Measurements from ENCODE around the gene MTA3.
"Not testable (repeated sequence)": the region's sequence is repeated elsewhere in the genome, so short reads cannot be mapped to it uniquely, and the experiment has no call there.

The MTA3 gene

GRCh38 chr2:42622943-42623676, 54.7 kb downstream of the MTA3 start:
- no peak overlapping the region for H3K4me3 ChIP-seq (ENCODE audit: low read length)

DNA sequence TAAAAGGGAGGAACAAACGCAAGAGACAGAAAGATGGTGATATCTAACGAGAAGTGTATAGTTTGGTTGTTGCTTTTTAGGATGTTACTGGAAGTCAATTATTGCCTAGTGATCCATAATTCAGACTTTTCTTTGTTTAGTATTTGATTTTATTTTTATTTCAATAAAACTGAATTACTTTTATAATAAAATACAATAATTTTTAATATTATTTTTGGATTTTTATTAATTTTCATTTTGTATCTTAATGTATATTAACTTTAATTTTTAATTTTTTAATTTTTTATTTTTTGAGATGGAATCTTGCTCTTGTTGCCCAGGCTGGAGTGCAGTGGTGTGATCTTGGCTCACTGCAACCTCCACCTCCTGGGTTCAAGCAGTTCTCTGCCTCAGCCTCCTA, 55.6 kb downstream of the MTA3 start:
- Histone ChIP-seq H3K27me3 (ENCODE audit: control insufficient read depth, insufficient read depth, low read length) (no peaks in the 10 kb centered on the region), H3K4me1 (ENCODE audit: control insufficient read depth, insufficient read depth, low read length) (peaks cover under 1% of the 10 kb centered on the region), H3K9me3 (ENCODE audit: control insufficient read depth, low read length) (no peaks in the 10 kb centered on the region), H3K36me3 (ENCODE audit: control insufficient read depth, insufficient read depth, low read length) (peaks cover 4% of the 10 kb centered on the region), H3K9ac (ENCODE audit: low read length) (no peak overlapping the region), H3K4me3 (ENCODE audit: low read length) (no peak overlapping the region)

More at GRCh38 chr2:42622943-42623676, 54.7 kb downstream of the MTA3 start:
- Histone ChIP-seq H3K27me3 (ENCODE audit: control insufficient read depth, insufficient read depth, low read length) (no peaks in the 10 kb centered on the region), H3K9ac (ENCODE audit: low read length) (no peak overlapping the region), H3K36me3 (ENCODE audit: control insufficient read depth, insufficient read depth, low read length) (peaks cover 4% of the 10 kb centered on the region), H3K4me1 (ENCODE audit: control insufficient read depth, insufficient read depth, low read length) (peaks cover 6% of the 10 kb centered on the region), H3K9me3 (ENCODE audit: control insufficient read depth, low read length) (no peaks in the 10 kb centered on the region)

DNA sequence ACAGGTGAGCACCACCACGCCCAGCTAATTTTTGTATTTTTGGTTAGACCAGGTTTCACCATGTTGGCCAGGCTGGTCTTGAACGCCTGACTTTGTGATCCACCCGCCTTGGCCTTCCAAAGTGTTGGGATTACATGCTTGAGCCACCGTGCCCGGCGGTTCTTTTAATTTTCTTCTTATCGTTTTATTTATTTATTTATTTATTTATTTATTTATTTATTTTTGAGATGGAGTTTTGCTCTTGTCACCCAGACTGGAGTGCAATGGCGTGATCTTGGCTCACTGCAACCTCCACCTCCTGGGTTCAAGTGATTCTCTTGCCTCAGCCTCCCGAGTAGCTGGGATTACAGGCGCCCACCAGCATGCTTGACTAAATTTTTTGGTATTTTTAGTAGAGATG, 59.6 kb downstream of the MTA3 start:
- not testable (repeated sequence) for H3K4me1 ChIP-seq (ENCODE audit: control insufficient read depth, insufficient read depth, low read length); H3K36me3 ChIP-seq (ENCODE audit: control insufficient read depth, insufficient read depth, low read length); H3K27me3 ChIP-seq (ENCODE audit: control insufficient read depth, insufficient read depth, low read length); H3K9ac ChIP-seq (ENCODE audit: low read length); H3K9me3 ChIP-seq (ENCODE audit: control insufficient read depth, low read length); H3K4me3 ChIP-seq (ENCODE audit: low read length)

GRCh38 chr2:42636934-42637333, 68.5 kb downstream of the MTA3 start:
- Histone ChIP-seq H3K4me1 (ENCODE audit: control insufficient read depth, insufficient read depth, low read length) (no peaks in the 10 kb centered on the region), H3K36me3 (ENCODE audit: control insufficient read depth, insufficient read depth, low read length) (no peaks in the 10 kb centered on the region), H3K9ac (ENCODE audit: low read length) (no peak overlapping the region), H3K9me3 (ENCODE audit: control insufficient read depth, low read length) (no peaks in the 10 kb centered on the region), H3K27me3 (ENCODE audit: control insufficient read depth, insufficient read depth, low read length) (no peaks in the 10 kb centered on the region), H3K4me3 (ENCODE audit: low read length) (no peak overlapping the region)

GRCh38 chr2:42638080-42638784, 69.8 kb downstream of the MTA3 start:
- H3K36me3 ChIP-seq (ENCODE audit: control insufficient read depth, insufficient read depth, low read length), result no peaks in the 10 kb centered on the region
- H3K9ac ChIP-seq (ENCODE audit: low read length), result no peak overlapping the region

GRCh38 chr2:42639340-42640077, 71.1 kb downstream of the MTA3 start:
- no peaks in the 10 kb centered on the region for H3K27me3 ChIP-seq (ENCODE audit: control insufficient read depth, insufficient read depth, low read length)
- H3K4me1 ChIP-seq (ENCODE audit: control insufficient read depth, insufficient read depth, low read length), result no peaks in the 10 kb centered on the region
- H3K9me3 ChIP-seq (ENCODE audit: control insufficient read depth, low read length), result no peaks in the 10 kb centered on the region
- no peaks in the 10 kb centered on the region for H3K36me3 ChIP-seq (ENCODE audit: control insufficient read depth, insufficient read depth, low read length)
- H3K4me3 ChIP-seq (ENCODE audit: low read length), result no peak overlapping the region
- no peak overlapping the region for H3K9ac ChIP-seq (ENCODE audit: low read length)

More at GRCh38 chr2:42638080-42638784, 69.8 kb downstream of the MTA3 start:
- Histone ChIP-seq H3K4me1 (ENCODE audit: control insufficient read depth, insufficient read depth, low read length) (no peaks in the 10 kb centered on the region), H3K4me3 (ENCODE audit: low read length) (no peak overlapping the region), H3K9me3 (ENCODE audit: control insufficient read depth, low read length) (no peaks in the 10 kb centered on the region), H3K27me3 (ENCODE audit: control insufficient read depth, insufficient read depth, low read length) (no peaks in the 10 kb centered on the region)

- H3K36me3 ChIP-seq (ENCODE audit: control insufficient read depth, insufficient read depth, low read length), result no peaks in the 10 kb centered on the region
- no peak overlapping the region for H3K4me3 ChIP-seq (ENCODE audit: low read length)
- no peaks in the 10 kb centered on the region for H3K4me1 ChIP-seq (ENCODE audit: control insufficient read depth, insufficient read depth, low read length)
- H3K9ac ChIP-seq (ENCODE audit: low read length), result no peak overlapping the region
- no peaks in the 10 kb centered on the region for H3K27me3 ChIP-seq (ENCODE audit: control insufficient read depth, insufficient read depth, low read length)
- no peaks in the 10 kb centered on the region for H3K9me3 ChIP-seq (ENCODE audit: control insufficient read depth, low read length)
These were observed 71.8 kb downstream of the MTA3 start for GRCh38 chr2:42640261-42640660.

- not testable (repeated sequence) for H3K4me3 ChIP-seq (ENCODE audit: low read length); H3K36me3 ChIP-seq (ENCODE audit: control insufficient read depth, insufficient read depth, low read length); H3K9ac ChIP-seq (ENCODE audit: low read length); H3K9me3 ChIP-seq (ENCODE audit: control insufficient read depth, low read length); H3K27me3 ChIP-seq (ENCODE audit: control insufficient read depth, insufficient read depth, low read length); H3K4me1 ChIP-seq (ENCODE audit: control insufficient read depth, insufficient read depth, low read length)
These were observed 73.9 kb downstream of the MTA3 start for GRCh38 chr2:42642371-42642770.

DNA sequence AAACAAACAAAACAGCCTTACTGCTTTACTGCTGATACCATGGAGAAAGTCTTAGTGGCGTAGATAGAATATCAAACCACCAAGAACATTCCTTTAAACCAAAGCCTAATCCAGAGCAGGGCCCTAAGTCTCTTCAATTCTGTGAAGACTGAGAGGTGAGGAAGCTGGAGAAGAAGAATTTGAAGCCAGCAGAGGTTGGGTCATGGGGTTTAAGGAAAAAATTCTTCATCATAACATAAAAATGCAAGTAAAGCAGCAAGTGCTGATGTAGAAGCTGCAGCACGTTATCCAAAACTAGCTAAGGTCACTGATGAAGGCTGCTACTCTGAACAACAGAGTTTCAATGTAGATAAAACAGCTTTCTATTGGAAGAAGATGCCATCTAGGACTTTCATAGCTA, 77.1 kb downstream of the MTA3 start:
- Histone ChIP-seq H3K4me1 (ENCODE audit: control insufficient read depth, insufficient read depth, low read length) (no peaks in the 10 kb centered on the region), H3K9ac (ENCODE audit: low read length) (no peak overlapping the region), H3K27me3 (ENCODE audit: control insufficient read depth, insufficient read depth, low read length) (no peaks in the 10 kb centered on the region), H3K9me3 (ENCODE audit: control insufficient read depth, low read length) (no peaks in the 10 kb centered on the region), H3K4me3 (ENCODE audit: low read length) (no peak overlapping the region), H3K36me3 (ENCODE audit: control insufficient read depth, insufficient read depth, low read length) (no peaks in the 10 kb centered on the region)

DNA sequence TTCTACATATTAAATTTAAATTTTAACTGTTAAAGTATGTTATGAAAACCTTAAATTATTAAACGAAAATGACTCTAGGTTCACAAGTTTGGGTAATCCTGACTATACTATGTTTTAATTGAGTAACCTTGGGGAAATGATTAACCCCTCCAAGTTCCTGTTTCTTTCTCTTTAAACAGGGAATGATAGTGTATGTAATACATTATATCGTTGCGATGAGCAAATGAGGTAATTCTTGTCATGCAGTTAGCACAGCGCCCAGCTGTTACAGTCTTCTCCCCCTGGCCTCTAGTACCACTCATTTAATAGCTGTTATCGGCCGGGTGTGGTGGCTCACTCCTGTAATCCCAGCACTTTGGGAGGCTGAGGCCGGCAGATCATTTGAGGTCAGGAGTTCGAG, 80.4 kb downstream of the MTA3 start:
- no peaks in the 10 kb centered on the region for H3K9me3 ChIP-seq (ENCODE audit: control insufficient read depth, low read length)

GRCh38 chr2:42651057-42651456, 82.6 kb downstream of the MTA3 start:
- H3K36me3 ChIP-seq (ENCODE audit: control insufficient read depth, insufficient read depth, low read length), result no peaks in the 10 kb centered on the region
- H3K9me3 ChIP-seq (ENCODE audit: control insufficient read depth, low read length), result no peaks in the 10 kb centered on the region
- H3K9ac ChIP-seq (ENCODE audit: low read length), result no peak overlapping the region
- no peaks in the 10 kb centered on the region for H3K27me3 ChIP-seq (ENCODE audit: control insufficient read depth, insufficient read depth, low read length)
- H3K4me1 ChIP-seq (ENCODE audit: control insufficient read depth, insufficient read depth, low read length), result no peaks in the 10 kb centered on the region
- H3K4me3 ChIP-seq (ENCODE audit: low read length), result no peak overlapping the region

More for the DNA sequence above, 80.4 kb downstream of the MTA3 start:
- H3K36me3 ChIP-seq (ENCODE audit: control insufficient read depth, insufficient read depth, low read length), result no peaks in the 10 kb centered on the region
- no peaks in the 10 kb centered on the region for H3K4me1 ChIP-seq (ENCODE audit: control insufficient read depth, insufficient read depth, low read length)
- no peak overlapping the region for H3K4me3 ChIP-seq (ENCODE audit: low read length)
- no peak overlapping the region for H3K9ac ChIP-seq (ENCODE audit: low read length)
- no peaks in the 10 kb centered on the region for H3K27me3 ChIP-seq (ENCODE audit: control insufficient read depth, insufficient read depth, low read length)

- Histone ChIP-seq H3K9ac (ENCODE audit: low read length) (no peak overlapping the region), H3K4me1 (ENCODE audit: control insufficient read depth, insufficient read depth, low read length) (no peaks in the 10 kb centered on the region)
These were observed 83.7 kb downstream of the MTA3 start for GRCh38 chr2:42652086-42652485.

More at GRCh38 chr2:42652086-42652485, 83.7 kb downstream of the MTA3 start:
- no peaks in the 10 kb centered on the region for H3K36me3 ChIP-seq (ENCODE audit: control insufficient read depth, insufficient read depth, low read length)
- no peaks in the 10 kb centered on the region for H3K9me3 ChIP-seq (ENCODE audit: control insufficient read depth, low read length)
- no peaks in the 10 kb centered on the region for H3K27me3 ChIP-seq (ENCODE audit: control insufficient read depth, insufficient read depth, low read length)
- H3K4me3 ChIP-seq (ENCODE audit: low read length), result no peak overlapping the region
